ENCODE measurements around the gene POLR3F.
"Not testable (repeated sequence)": the region's sequence is repeated elsewhere in the genome, so short reads cannot be mapped to it uniquely, and the experiment has no call there.

Gene POLR3F

DNA sequence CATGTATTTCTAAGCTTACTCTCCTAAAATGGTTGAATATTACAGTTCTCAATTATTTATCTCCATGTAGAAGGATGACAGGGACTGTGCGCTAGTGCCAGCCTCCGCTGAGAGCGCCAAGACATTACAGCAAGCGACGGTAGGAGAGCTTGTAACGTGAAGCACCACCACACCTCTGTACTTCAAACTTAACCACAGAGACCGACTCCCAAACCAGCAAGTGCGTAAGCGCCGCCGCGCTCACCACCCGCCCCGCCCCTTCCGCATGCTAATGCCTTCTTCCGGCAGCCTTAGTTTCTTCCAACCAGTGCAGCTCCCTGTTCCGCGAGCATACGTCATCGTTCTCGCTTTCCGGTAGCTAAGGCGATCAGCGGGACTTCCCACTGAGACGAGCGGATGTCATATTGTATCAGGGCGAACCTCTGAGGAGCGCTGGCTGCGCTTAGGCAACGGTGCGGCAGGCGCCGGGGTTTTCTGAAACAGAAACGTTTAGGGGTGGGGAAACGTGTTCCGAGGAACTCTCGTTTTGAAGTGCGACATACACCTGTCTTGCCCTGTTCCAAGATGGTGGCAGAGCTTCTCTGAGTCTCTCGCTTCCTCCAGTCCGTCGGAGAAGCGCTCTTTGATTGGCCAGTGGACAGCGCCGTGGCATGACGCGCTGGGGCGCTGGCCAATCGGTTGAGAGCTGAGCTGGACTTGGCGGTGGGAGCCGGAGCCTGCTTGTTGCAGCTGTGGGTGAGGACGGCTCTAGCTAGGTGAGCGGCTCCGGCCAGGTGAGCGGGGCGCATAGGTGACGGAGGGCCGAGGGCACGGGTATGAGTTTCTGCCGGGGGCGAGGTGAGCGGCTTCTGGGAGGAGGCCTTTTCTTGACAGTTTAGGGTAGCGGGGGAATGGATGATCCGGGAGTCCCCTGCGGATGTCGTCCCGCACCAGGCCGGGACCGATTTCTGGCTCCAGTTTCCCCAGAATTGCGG is 40.3 kb downstream of the POLR3F start, which contains the start of gene SEC23B:
SEC23B (plus strand) TSS at position 723 of the 974 bp plus-strand sequence. CDS start 2,896 bp downstream, outside the sequence.
- peak; percentile 99 for DNase-seq

DNA sequence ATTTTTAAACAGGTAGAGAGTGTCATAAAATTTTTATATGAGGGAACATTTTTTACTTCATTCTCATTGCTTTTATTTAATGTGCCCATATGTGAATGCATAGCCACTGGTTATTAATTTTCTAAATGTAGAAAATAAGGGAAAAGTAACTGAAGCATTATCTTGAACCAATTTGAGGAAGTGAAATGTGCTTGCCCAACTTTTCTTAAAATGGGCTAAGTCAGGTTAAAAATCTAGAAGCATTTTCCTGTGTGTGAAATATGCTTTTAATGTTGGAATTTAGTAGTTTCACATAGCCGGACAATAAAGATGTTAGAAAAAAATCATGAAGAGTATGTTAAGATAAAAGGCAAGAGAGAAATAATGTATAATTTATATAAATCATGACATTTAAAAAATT is 44.4 kb downstream of the POLR3F start:
- DNase-seq, result no peak

DNA sequence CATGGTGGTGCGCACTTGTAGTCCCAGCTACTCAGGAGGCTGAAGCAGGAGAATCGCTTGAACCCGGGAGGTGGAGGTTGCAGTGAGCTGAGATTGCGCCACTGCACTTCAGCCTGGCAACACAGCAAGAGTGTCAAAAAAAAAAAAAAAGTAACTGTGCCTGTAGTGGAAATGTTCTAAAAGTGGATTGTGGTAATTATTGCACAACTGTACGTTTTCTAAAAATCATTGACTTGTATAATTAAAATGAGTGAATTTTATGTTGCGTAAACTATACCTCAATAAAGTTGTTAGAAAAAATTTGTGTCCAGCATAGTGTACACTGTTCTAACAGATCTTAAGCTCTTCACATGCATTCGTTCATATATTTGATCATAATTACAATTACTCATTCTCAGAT is 46.0 kb downstream of the POLR3F start:
- no peak for DNase-seq

DNA sequence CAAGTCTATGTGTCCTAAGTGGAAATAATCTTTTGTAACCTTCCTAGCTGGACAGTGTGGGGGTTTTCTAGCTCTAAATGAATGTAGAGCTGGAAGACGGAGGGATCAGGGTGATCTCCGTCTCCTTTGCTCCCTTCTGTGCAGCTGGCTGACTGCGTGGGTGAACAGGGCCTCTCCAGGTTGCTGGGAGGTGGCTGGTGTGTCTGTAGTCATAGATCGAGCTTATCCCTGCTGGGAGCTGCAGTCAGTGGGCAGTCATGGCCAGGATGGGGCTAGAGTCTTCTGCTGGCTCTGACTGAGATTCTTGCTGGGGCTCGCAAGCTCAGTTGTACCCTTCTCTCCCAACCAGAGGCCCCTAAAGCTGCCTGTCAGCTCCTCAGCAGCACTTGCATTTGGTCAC is 46.9 kb downstream of the POLR3F start:
- no peak for DNase-seq

DNA sequence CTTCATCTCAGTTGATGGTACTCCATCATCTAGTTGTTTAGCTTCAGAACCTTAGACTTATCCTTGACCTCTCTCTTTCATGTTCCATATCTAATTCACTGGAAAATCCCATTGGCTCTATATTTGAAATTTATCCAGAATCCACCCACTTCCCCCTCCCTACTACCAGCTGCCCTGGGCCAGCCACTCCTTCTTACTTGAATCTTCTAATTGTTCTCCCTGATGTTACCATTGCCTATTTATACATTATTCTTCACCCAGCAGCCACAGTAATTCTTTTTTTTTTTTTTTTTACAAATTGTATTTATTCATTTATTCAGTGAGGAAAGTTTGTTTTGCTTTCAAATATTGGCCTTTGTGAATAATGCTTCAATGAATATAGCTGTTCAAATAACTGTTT is 48.8 kb downstream of the POLR3F start:
- no peak for DNase-seq

DNA sequence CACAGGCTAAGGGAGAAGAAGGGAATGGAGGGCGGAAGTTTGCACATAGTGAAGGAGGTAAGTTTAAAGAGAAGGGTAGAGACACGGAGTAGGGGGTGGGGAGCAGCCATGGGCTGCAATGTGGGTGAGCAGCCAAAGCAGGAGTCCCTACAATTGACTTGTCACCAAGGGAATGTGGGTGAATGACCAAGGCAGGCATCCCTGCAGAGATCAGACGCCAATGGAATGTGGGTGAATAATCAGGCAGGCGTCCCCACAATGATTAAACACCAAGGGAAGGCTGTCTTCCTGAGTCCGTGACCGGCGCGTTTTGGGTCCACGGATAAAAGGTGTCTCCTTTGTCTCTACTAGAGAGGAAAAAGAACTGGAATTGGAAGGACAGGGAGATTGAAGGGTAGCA is 54.9 kb downstream of the POLR3F start:
- DNase-seq, result not testable (repeated sequence)

DNA sequence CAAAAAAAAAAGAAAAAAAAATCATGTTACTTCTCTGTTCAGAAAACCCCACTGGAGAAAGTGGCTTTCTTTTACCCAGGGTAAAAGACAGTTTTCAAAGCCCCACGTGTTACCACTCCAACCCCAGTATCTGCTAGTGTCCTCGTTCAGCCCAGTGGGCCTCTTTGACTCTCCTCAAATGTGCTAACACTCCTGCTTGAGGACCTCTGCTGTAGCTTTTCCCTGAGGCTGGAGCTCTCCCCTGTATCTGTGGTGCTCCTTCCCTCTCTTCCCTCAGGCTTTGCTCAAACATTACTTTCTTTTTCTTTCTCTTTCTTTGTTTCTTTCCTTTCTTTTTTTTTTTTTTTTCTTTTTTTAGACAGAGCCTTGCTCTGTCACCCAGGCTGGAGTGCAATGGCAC is 55.9 kb downstream of the POLR3F start:
- no peak for DNase-seq

DNA sequence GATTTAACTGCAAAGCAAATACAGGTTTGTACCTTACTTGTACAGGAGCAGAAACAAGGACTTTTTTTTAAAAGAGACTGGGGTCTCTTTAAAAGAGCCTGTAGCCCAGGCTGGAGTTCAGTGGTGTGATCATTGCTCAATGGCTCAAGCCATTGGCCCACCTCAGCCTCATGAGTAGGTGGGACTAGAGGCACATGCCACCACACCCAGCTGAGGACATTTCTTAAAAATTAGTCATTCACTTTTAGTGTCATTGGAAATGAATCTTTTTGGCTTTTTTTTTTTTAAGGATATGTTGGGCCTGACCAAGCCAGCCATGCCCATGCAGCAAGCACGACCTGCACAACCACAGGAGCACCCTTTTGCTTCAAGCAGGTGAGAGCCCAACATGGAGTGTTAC is 57.5 kb downstream of the POLR3F start:
- peak; percentile 30 for DNase-seq

DNA sequence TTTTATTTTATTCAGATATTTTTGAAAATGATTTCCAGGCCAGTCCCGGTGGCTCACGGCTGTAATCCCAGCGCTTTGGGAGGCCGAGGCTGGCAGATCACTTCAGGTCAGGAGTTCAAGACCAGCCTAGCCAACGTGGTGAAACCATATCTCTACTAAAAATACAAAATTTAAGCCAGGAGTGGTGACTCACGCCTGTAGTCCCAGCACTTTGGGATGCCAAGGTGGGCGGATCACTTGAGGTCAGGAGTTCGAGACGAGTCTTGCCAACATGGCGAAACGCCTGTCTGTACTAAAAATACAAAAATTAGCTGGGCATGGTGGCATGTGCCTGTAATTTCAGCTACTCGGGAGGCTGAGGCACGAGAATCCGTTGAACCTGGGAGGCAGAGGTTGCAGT is 59.6 kb downstream of the POLR3F start:
- not testable (repeated sequence) for DNase-seq

DNA sequence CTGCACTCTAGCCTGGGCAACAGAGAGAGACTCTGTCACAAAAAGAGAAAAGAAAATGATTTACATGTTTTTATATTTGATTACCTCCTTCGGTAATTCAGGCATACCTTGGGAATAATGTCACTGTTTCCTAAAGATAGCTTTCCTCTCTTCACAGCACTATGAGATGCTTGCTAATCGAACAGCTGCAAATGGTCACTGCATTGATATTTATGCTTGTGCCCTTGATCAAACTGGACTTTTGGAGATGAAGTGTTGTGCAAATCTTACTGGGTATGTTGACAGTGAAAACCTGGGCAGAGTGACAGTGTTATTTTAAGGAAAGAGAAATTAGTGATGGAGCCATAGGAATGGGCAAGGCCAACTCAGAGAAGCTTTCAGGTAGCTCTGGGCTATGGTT is 60.1 kb downstream of the POLR3F start:
- no peak for DNase-seq

DNA sequence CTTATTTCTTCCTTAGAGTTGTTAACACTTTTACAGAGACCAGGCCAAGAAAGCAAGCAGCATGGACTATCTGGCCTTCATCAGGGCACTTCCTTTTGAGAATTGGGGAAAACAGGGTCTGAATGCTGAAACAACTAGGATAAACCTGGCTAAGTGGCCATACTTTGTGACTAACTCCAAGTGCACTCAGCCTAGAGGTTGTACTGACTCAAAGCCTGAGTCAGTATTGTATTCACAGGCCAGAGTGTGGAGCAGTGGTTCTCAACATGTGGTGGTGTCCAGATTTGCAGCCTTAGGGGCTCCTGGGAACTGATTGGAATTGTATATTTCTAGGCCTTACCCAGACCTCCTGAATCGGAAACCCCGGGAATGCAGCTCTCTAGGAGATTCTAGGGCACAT is 60.6 kb downstream of the POLR3F start:
- DNase-seq, result no peak

DNA sequence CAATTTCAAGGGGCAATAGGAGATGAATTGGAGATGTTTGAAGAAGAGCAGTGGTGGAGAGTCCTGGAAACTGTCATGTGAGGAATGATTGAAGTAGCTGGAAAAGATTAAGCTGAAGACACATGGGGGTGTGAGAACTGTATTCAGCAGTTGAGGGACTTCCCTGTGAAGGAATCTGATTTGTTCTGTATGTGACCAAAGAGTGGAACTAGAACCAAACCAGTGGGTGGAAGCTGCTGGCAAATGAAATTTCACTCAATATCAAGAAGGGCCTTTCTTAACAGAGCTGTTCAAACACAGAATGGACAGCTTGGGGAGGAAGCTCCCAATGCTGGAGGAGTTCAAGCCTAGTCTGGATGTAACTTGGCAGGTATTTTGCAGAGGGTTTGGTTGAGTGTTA is 61.9 kb downstream of the POLR3F start:
- no peak for DNase-seq

DNA sequence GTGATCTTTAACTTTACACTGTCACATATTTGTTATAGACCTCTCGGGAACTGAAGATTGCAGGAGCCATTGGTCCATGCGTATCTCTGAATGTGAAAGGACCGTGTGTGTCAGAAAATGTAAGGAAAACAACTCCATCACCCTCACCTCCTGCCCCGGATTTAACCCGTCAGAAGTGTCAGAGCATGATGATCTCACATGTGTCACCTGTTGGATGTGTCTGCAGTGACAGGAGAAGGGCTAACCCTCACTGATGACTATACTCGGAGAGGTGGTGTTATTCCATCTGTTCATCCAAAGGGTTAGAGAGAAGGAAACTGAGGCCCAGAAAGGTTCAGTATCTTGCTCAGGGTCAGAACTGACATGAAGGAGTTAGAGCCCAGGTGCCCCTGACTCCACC is 65.4 kb downstream of the POLR3F start:
- no peak for DNase-seq

DNA sequence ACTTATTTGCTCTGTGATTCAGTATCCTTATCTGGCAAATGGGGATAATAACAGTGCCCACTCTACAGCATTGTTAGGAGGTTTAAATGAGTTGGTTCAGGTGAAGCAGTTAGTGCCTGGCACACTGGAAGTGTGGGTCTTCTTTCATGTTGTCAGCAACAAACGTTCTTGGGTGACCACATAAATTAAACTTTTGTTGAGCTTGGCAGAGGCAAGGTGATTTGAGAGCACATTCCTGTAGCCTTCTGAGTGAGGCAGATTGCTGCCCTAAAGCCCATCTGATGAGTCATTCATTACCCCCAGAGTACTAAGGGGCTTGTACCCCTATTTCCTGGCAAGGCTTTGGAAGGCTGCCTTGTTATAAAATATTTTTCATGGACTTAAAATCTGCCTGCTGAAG is 66.3 kb downstream of the POLR3F start:
- no peak for DNase-seq

DNA sequence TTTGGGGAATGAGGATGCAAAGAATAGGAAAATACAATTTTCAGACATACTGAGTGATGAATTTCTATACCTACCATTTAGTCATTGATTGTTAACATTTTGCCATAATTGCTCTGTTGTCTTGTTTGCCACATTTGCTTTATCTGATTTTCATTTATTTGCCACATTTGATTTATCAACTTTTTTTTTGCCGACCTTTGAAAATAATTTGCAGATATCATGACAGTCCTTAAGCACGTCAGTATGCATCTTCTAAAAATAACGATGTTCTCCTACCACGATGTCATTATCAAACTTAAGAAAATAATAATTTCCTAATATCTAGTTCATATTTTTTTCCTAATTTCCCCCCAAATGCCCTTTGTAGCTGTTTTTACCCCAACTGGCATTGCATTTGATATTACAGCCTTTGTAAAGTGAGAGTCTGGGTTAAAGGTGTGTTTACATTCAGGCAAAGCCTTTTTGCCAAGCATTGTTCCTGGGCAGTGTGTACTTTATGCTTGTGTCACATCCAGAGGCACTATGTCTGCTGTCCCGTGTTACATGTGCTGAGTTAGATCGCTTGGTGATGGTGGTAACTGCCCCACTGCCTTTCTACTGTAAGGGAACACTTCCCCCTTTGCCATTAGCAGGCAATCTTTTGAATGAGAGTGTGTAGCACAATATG is 66.9 kb downstream of the POLR3F start:
- DNase-seq, result no peak

Measured in NCI-H226 (cell line).